Measurements from ENCODE around the gene ATP2A1.
"Not testable (repeated sequence)": the region's sequence is repeated elsewhere in the genome, so short reads cannot be mapped to it uniquely, and the experiment has no call there.

The ATP2A1 gene

GRCh38 chr16:28883221-28883996 is 5.1 kb downstream of the ATP2A1 start:
- no peak for DNase-seq

- DNase-seq, result no peak
Observed at GRCh38 chr16:28884045-28884444, 5.8 kb downstream of the ATP2A1 start.

- DNase-seq, result no peak
Observed at GRCh38 chr16:28886945-28887344, 8.7 kb downstream of the ATP2A1 start.

GRCh38 chr16:28890355-28890754 is 12.1 kb downstream of the ATP2A1 start:
- DNase-seq, result not testable (repeated sequence)

- DNase-seq, result no peak
Observed at GRCh38 chr16:28891964-28892890, 13.9 kb downstream of the ATP2A1 start.

GRCh38 chr16:28893291-28893690 is 15.0 kb downstream of the ATP2A1 start:
- no peak for DNase-seq

GRCh38 chr16:28895609-28896008 is 17.3 kb downstream of the ATP2A1 start:
- no peak for DNase-seq

GRCh38 chr16:28897826-28898225 is 19.5 kb downstream of the ATP2A1 start:
- DNase-seq, result no peak

- no peak for DNase-seq
Observed at GRCh38 chr16:28898266-28898665, 20.0 kb downstream of the ATP2A1 start.

- DNase-seq, result no peak
Observed at GRCh38 chr16:28898942-28899341, 20.7 kb downstream of the ATP2A1 start.

- DNase-seq, result no peak
Observed at GRCh38 chr16:28899882-28900590, 21.7 kb downstream of the ATP2A1 start.

- no peak for DNase-seq
Observed at GRCh38 chr16:28900601-28901000, 22.3 kb downstream of the ATP2A1 start.

GRCh38 chr16:28901862-28902261 is 23.6 kb downstream of the ATP2A1 start:
- DNase-seq, result no peak

- no peak for DNase-seq
Observed at GRCh38 chr16:28902909-28903308, 24.6 kb downstream of the ATP2A1 start.

GRCh38 chr16:28903344-28904042 is 25.2 kb downstream of the ATP2A1 start:
- DNase-seq, result no peak

- no peak for DNase-seq
Observed at GRCh38 chr16:28904363-28904762, 26.1 kb downstream of the ATP2A1 start.

- DNase-seq, result no peak
Observed at GRCh38 chr16:28904828-28905227, 26.5 kb downstream of the ATP2A1 start.

GRCh38 chr16:28905229-28905754 is 27.0 kb downstream of the ATP2A1 start:
- DNase-seq, result no peak

- no peak for DNase-seq
Observed at GRCh38 chr16:28905800-28906372, 27.6 kb downstream of the ATP2A1 start.

GRCh38 chr16:28910086-28911031 is 32.1 kb downstream of the ATP2A1 start:
- DNase-seq, result no peak

- no peak for DNase-seq
Observed at GRCh38 chr16:28912558-28912957, 34.3 kb downstream of the ATP2A1 start.

Measured in NCI-H748 treated with DMSO at 0.1 percent for 48 hours (cell line).